Gastroesophageal sphincter (tissue), 4 donors: Measurements from ENCODE around the gene CTTNBP2. TPM values are rescaled to one million over a fixed set of nuclear protein-coding genes. Genes with fewer than 3 reads are reported as not detected.

Experiments used
- ATAC-seq: fragments of 150-250 bp; one replicate; pipeline ENCODE4 v1.9.1; 2016; ENCODE audit warnings: mild to moderate bottlenecking, moderate library complexity
- H3K27ac ChIP-seq, 4 donors: fragments of 200-600 bp; sonication (generic) in 3 of 4; 1 replicate in 3 of 4; 2 replicates in 1 of 4; pipeline ENCODE4 v1.5.1; 2016 to 2019
- H3K27me3 ChIP-seq: fragments of 200-600 bp; sonication (generic); one replicate; pipeline ENCODE4 v1.5.1; 2019
- H3K36me3 ChIP-seq, 2 donors: fragments of 200-600 bp; sonication (generic); one replicate each; pipeline ENCODE4 v1.5.1; 2019; ENCODE audit warnings: control low read depth in 1 of 2
- H3K4me1 ChIP-seq, 3 donors: fragments of 200-600 bp; sonication (generic); 1 replicate in 2 of 3; 2 replicates in 1 of 3; pipeline ENCODE4 v1.5.1; 2016 to 2019; ENCODE audit warnings: control low read depth in 2 of 3
- H3K4me3 ChIP-seq, 2 donors: fragments of 200-600 bp; sonication (generic); one replicate each; pipeline ENCODE4 v1.5.1; 2019; ENCODE audit warnings: mild to moderate bottlenecking in 1 of 2, moderate library complexity in 1 of 2
- H3K9me3 ChIP-seq, 3 donors: fragments of 200-600 bp; sonication (generic); one replicate each; pipeline ENCODE4 v1.5.1; 2017 to 2019; ENCODE audit warnings: control low read depth in 2 of 3
- EP300 ChIP-seq: sonication (generic); formaldehyde crosslinking; IDR thresholded peaks from one replicate; pipeline ENCODE4 v1.6.1; 2017; ENCODE audit warnings: antibody characterized with exemption, mild to moderate bottlenecking
- POLR2A ChIP-seq, 2 donors: fragments of 450-650 bp; IDR thresholded peaks; one replicate each; pipeline ENCODE4 v1.6.1; 2017; ENCODE audit warnings: antibody characterized with exemption in 2 of 2, mild to moderate bottlenecking in 2 of 2, moderate library complexity in 1 of 2
- POLR2AphosphoS5 ChIP-seq: sonication (generic); formaldehyde crosslinking; IDR thresholded peaks from one replicate; pipeline ENCODE4 v1.6.1; 2017; ENCODE audit warnings: antibody characterized with exemption
- WGBS, 2 donors: methylation state at CpG; one replicate each; pipeline ENCODE4 v1.1.5; 2018; ENCODE audit warnings: low coverage in 1 of 2; 5-methylcytosine and 5-hydroxymethylcytosine counted together
- total RNA-seq, 4 donors: library from RNA; depleted of rRNA; stranded (reverse); fragments of >200 nt; gene quantifications; one replicate each; pipeline ENCODE4 v1.1.0, GENCODE V29; 2016
- TF ChIP-seq, protein P1 (sequence below), 4 experiments: fragments of 200-600 bp in 2 of 4; fragments of 450-650 bp in 2 of 4; sonication (generic) in 1 of 4; IDR thresholded peaks; one replicate each; pipeline ENCODE4 v1.5.1; 2017 to 2019; ENCODE audit warnings: antibody characterized with exemption in 4 of 4, mild to moderate bottlenecking in 2 of 4, moderate library complexity in 2 of 4

Gene CTTNBP2
- total RNA-seq, 4 donors from 2014 or later = 6.1 to 17.4 (median 13.8) TPM

GRCh38 chr7:117790731-117791130 lies 82.5 kb downstream of the CTTNBP2 start:
- no peak overlapping the region for H3K27ac ChIP-seq
- no peaks in the 10 kb centered on the region for H3K9me3 ChIP-seq
- H3K4me3 ChIP-seq = no peak overlapping the region
- no peaks in the 10 kb centered on the region for H3K4me1 ChIP-seq
- 86% methylated on average over 5 of the region's 5 CpGs for WGBS, 2 donors
- no peak for ATAC-seq
- H3K27me3 ChIP-seq = no peaks in the 10 kb centered on the region
- TF ChIP-seq POLR2A (IDR thresholded peaks at IDR 0.05) (no peak), POLR2AphosphoS5 (no peak), EP300 (no peak)
- TF ChIP-seq, protein P1, sequence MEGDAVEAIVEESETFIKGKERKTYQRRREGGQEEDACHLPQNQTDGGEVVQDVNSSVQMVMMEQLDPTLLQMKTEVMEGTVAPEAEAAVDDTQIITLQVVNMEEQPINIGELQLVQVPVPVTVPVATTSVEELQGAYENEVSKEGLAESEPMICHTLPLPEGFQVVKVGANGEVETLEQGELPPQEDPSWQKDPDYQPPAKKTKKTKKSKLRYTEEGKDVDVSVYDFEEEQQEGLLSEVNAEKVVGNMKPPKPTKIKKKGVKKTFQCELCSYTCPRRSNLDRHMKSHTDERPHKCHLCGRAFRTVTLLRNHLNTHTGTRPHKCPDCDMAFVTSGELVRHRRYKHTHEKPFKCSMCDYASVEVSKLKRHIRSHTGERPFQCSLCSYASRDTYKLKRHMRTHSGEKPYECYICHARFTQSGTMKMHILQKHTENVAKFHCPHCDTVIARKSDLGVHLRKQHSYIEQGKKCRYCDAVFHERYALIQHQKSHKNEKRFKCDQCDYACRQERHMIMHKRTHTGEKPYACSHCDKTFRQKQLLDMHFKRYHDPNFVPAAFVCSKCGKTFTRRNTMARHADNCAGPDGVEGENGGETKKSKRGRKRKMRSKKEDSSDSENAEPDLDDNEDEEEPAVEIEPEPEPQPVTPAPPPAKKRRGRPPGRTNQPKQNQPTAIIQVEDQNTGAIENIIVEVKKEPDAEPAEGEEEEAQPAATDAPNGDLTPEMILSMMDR (IDR thresholded peaks at IDR 0.05) = no peak
- peaks cover 0 to 18% of the 10 kb centered on the region in 2 donors for H3K36me3 ChIP-seq

- no peak overlapping the region for H3K4me3 ChIP-seq
- no peak for TF ChIP-seq POLR2A (IDR thresholded peaks at IDR 0.05)
- TF ChIP-seq, protein P1 (IDR thresholded peaks at IDR 0.05) = no peak
- no peak for TF ChIP-seq EP300
- no peak for TF ChIP-seq POLR2AphosphoS5
- 82 to 83% methylated on average over 1 to 2 of the region's 2 CpGs for WGBS, 2 donors
- no peak overlapping the region for H3K27ac ChIP-seq
- no peak for ATAC-seq
- no peaks in the 10 kb centered on the region for H3K4me1 ChIP-seq
- no peaks in the 10 kb centered on the region for H3K9me3 ChIP-seq
- peaks cover 0 to 18% of the 10 kb centered on the region in 2 donors for H3K36me3 ChIP-seq
- H3K27me3 ChIP-seq = no peaks in the 10 kb centered on the region
Observed at GRCh38 chr7:117790251-117790650, 83.0 kb downstream of the CTTNBP2 start.

DNA sequence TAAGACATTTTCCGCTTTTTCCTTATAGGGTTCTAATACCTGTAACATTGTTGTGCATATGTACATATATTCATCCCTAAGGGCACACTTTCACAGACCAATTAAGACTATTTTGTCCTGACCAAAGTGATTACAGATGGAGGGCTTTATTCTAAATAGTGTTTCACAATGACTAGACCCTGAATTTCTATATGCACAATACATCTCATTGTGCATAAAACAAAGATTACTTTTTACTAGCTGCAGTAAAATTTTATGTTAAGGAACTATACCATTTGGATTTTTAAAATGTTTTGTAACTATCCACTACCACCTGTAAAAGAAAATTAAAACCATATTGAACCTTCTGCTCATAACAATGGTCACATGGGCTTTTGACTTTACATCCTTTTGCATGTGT lies 87.8 kb downstream of the CTTNBP2 start:
- Histone ChIP-seq H3K27ac (no peak overlapping the region), H3K4me3 (no peak overlapping the region), H3K27me3 (no peaks in the 10 kb centered on the region), H3K9me3 (no peaks in the 10 kb centered on the region), H3K36me3 (no peaks in the 10 kb centered on the region), H3K4me1 (peaks cover 0 to 10% (median 0%) of the 10 kb centered on the region in 3 donors)
- ATAC-seq = no peak
- TF ChIP-seq POLR2A (IDR thresholded peaks at IDR 0.05) (no peak), POLR2AphosphoS5 (no peak), EP300 (no peak)
- TF ChIP-seq, protein P1 (IDR thresholded peaks at IDR 0.05) = no peak
- 100% methylated on average over 1 of the region's 1 CpG for WGBS, 2 donors

- no peak for ATAC-seq
- 64 to 78% methylated on average over 1 of the region's 1 CpG for WGBS, 2 donors
Observed at GRCh38 chr7:117784315-117784714, 88.9 kb downstream of the CTTNBP2 start.

GRCh38 chr7:117782761-117783160 lies 90.5 kb downstream of the CTTNBP2 start:
- H3K27me3 ChIP-seq = no peaks in the 10 kb centered on the region
- peaks cover 0 to 20% (median 3%) of the 10 kb centered on the region in 3 donors for H3K4me1 ChIP-seq
- no peaks in the 10 kb centered on the region for H3K9me3 ChIP-seq
- H3K4me3 ChIP-seq = no peak overlapping the region
- WGBS, 2 donors = 67 to 95% methylated on average over 2 to 3 of the region's 3 CpGs
- H3K27ac ChIP-seq = no peak overlapping the region
- no peaks in the 10 kb centered on the region for H3K36me3 ChIP-seq
- TF ChIP-seq POLR2AphosphoS5 (no peak), EP300 (no peak), POLR2A (IDR thresholded peaks at IDR 0.05) (no peak)
- TF ChIP-seq, protein P1 (IDR thresholded peaks at IDR 0.05) = no peak
- ATAC-seq = no peak

More at GRCh38 chr7:117784315-117784714, 88.9 kb downstream of the CTTNBP2 start:
- Histone ChIP-seq H3K4me3 (no peak overlapping the region), H3K36me3 (no peaks in the 10 kb centered on the region), H3K9me3 (no peaks in the 10 kb centered on the region), H3K27ac (no peak overlapping the region), H3K27me3 (no peaks in the 10 kb centered on the region), H3K4me1 (peaks cover 0 to 19% (median 3%) of the 10 kb centered on the region in 3 donors)
- TF ChIP-seq POLR2AphosphoS5 (no peak), EP300 (no peak), POLR2A (IDR thresholded peaks at IDR 0.05) (no peak)
- TF ChIP-seq, protein P1 (IDR thresholded peaks at IDR 0.05) = no peak
